ENCODE data around the gene C5orf47.
"Not testable (repeated sequence)": the region's sequence is repeated elsewhere in the genome, so short reads cannot be mapped to it uniquely, and the experiment has no call there.

C5orf47 gene

GRCh38 chr5:173970878-173971650, 17.9 kb upstream of the C5orf47 start:
- no peak for DNase-seq

GRCh38 chr5:173971681-173972345, 17.2 kb upstream of the C5orf47 start:
- no peak for DNase-seq

GRCh38 chr5:173972607-173972924, 16.4 kb upstream of the C5orf47 start:
- DNase-seq, result no peak

- DNase-seq, result peak; percentile 18 to 68 (median 52)
Observed at GRCh38 chr5:173972925-173973615, 15.9 kb upstream of the C5orf47 start.

- DNase-seq, result peak in 1 of 4 experiments; percentile 21
Observed at GRCh38 chr5:173973616-173973969, 15.4 kb upstream of the C5orf47 start.

- DNase-seq, result no peak
Observed at GRCh38 chr5:173974688-173975239, 14.2 kb upstream of the C5orf47 start.

GRCh38 chr5:173981185-173981761, 7.7 kb upstream of the C5orf47 start:
- no peak for DNase-seq

- DNase-seq, result no peak
Observed at GRCh38 chr5:173984218-173984617, 4.8 kb upstream of the C5orf47 start.

GRCh38 chr5:173989432-173990082, 587 bp downstream of the C5orf47 start:
- no peak for DNase-seq

- DNase-seq, result no peak
Observed at GRCh38 chr5:173997331-173997730, 8.4 kb downstream of the C5orf47 start.

- no peak for DNase-seq
Observed at GRCh38 chr5:173998531-173998930, 9.6 kb downstream of the C5orf47 start.

- DNase-seq, result no peak
Observed at GRCh38 chr5:174000076-174000475, 11.1 kb downstream of the C5orf47 start.

- no peak for DNase-seq
Observed at GRCh38 chr5:174003795-174004194, 14.8 kb downstream of the C5orf47 start.

- no peak for DNase-seq
Observed at GRCh38 chr5:174008922-174009321, 20.0 kb downstream of the C5orf47 start.

GRCh38 chr5:174010365-174010764, 21.4 kb downstream of the C5orf47 start:
- no peak for DNase-seq

GRCh38 chr5:174011441-174011840, 22.5 kb downstream of the C5orf47 start:
- DNase-seq, result no peak

GRCh38 chr5:174020069-174020927, 31.3 kb downstream of the C5orf47 start:
- DNase-seq, result not testable (repeated sequence)

- DNase-seq, result no peak
Observed at GRCh38 chr5:174020928-174021304, 31.9 kb downstream of the C5orf47 start.

GRCh38 chr5:174022384-174023095, 33.6 kb downstream of the C5orf47 start:
- DNase-seq, result no peak

GRCh38 chr5:174030286-174030685, 41.3 kb downstream of the C5orf47 start:
- no peak for DNase-seq

Data from activated naive CD4-positive, alpha-beta T cell (primary cell).